Hepatocyte (in vitro differentiated cells): ENCODE data around the gene RNF11.

Experiments used
- EZH2 ChIP-seq: fragments of 200-600 bp; sonication (generic); IDR thresholded peaks from 2 replicates; pipeline ENCODE4 v1.6.1; 2016; ENCODE audit warnings: antibody characterized with exemption, mild to moderate bottlenecking, borderline replicate concordance
- TF ChIP-seq, protein P1 (sequence below): fragments of 200-600 bp; sonication (generic); IDR thresholded peaks from 2 replicates; pipeline ENCODE4 v1.5.1; 2016; ENCODE audit warnings: antibody characterized with exemption, mild to moderate bottlenecking; ENCODE audit not compliant: poor library complexity

DNA sequence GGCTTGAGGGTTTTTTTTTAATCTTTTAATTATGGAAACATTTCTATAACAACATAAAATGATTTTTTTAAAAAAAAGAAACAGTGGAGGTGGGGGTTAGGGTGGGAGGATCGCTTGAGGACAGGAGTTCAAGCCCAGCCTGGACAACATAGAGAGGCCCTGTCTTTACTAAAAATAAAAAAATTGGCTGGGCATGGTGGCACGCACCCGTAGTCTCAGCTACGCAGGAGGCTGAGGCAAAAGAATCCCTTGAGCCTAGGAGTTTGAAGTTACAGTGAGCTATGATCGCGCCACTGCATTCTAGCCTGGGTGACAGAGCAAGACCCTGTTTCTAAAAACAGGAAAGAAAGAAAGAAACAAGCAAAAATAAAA, 32.2 kb upstream of the RNF11 start:
- TF ChIP-seq EZH2: no peak
- TF ChIP-seq, protein P1, sequence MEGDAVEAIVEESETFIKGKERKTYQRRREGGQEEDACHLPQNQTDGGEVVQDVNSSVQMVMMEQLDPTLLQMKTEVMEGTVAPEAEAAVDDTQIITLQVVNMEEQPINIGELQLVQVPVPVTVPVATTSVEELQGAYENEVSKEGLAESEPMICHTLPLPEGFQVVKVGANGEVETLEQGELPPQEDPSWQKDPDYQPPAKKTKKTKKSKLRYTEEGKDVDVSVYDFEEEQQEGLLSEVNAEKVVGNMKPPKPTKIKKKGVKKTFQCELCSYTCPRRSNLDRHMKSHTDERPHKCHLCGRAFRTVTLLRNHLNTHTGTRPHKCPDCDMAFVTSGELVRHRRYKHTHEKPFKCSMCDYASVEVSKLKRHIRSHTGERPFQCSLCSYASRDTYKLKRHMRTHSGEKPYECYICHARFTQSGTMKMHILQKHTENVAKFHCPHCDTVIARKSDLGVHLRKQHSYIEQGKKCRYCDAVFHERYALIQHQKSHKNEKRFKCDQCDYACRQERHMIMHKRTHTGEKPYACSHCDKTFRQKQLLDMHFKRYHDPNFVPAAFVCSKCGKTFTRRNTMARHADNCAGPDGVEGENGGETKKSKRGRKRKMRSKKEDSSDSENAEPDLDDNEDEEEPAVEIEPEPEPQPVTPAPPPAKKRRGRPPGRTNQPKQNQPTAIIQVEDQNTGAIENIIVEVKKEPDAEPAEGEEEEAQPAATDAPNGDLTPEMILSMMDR: no peak
